ENCODE data around the gene CST2. TPM values are rescaled to one million over a fixed set of nuclear protein-coding genes. Genes with fewer than 3 reads are reported as not detected.

CST2 gene
- total RNA-seq, 1 experiment from 2014 or later: not detected

GRCh38 chr20:23872065-23872464, 45.5 kb upstream of the CST2 start:
- H3K4me3 Mint-ChIP-seq (ENCODE audit: unreplicated experiment): no peak overlapping the region
- no peak for DNase-seq (ENCODE audit: unreplicated experiment)
- intact Hi-C loops (cut with micrococcal nuclease): no loop called here
- no peaks in the 10 kb centered on the region for H3K4me1 Mint-ChIP-seq (ENCODE audit: insufficient read depth, unreplicated experiment)
- no peaks in the 10 kb centered on the region for H3K27me3 Mint-ChIP-seq (ENCODE audit: insufficient read depth, unreplicated experiment)
- no peaks in the 10 kb centered on the region for H3K36me3 Mint-ChIP-seq (ENCODE audit: insufficient read depth, unreplicated experiment)
- peaks cover 42% of the 10 kb centered on the region for H3K9me3 Mint-ChIP-seq (ENCODE audit: unreplicated experiment)
- ChIA-PET POLR2A (no interaction called here), CTCF (interaction anchor here (0.6 kb wide), 1 partner anchor 1214 kb away, joined by 3 read pairs; no protein-coding TSS in a partner anchor)
- H3K27ac Mint-ChIP-seq (ENCODE audit: low read depth, unreplicated experiment): no peak overlapping the region
- BruUV-seq (replicated peaks): no TSS peak
- no peak for TF ChIP-seq CTCF (IDR thresholded peaks at IDR 0.05; ENCODE audit: unreplicated experiment)

- TF ChIP-seq CTCF (IDR thresholded peaks at IDR 0.05; ENCODE audit: unreplicated experiment): no peak
- H3K9me3 Mint-ChIP-seq (ENCODE audit: unreplicated experiment): peaks cover 46% of the 10 kb centered on the region
- no peak overlapping the region for H3K4me3 Mint-ChIP-seq (ENCODE audit: unreplicated experiment)
- ChIA-PET CTCF (no interaction called here), POLR2A (no interaction called here)
- no peaks in the 10 kb centered on the region for H3K4me1 Mint-ChIP-seq (ENCODE audit: insufficient read depth, unreplicated experiment)
- H3K27ac Mint-ChIP-seq (ENCODE audit: low read depth, unreplicated experiment): no peak overlapping the region
- intact Hi-C loops (cut with micrococcal nuclease): no loop called here
- H3K36me3 Mint-ChIP-seq (ENCODE audit: insufficient read depth, unreplicated experiment): no peaks in the 10 kb centered on the region
- DNase-seq (ENCODE audit: unreplicated experiment): no peak
- no TSS peak for BruUV-seq (replicated peaks)
- no peaks in the 10 kb centered on the region for H3K27me3 Mint-ChIP-seq (ENCODE audit: insufficient read depth, unreplicated experiment)
Measured at GRCh38 chr20:23870461-23870860, 43.9 kb upstream of the CST2 start.

- no peak for TF ChIP-seq CTCF (IDR thresholded peaks at IDR 0.05; ENCODE audit: unreplicated experiment)
- BruUV-seq (replicated peaks): no TSS peak
- H3K4me3 Mint-ChIP-seq (ENCODE audit: unreplicated experiment): no peak overlapping the region
- no peaks in the 10 kb centered on the region for H3K27me3 Mint-ChIP-seq (ENCODE audit: insufficient read depth, unreplicated experiment)
- POLR2A ChIA-PET: no interaction called here
- no peaks in the 10 kb centered on the region for H3K36me3 Mint-ChIP-seq (ENCODE audit: insufficient read depth, unreplicated experiment)
- no peak for DNase-seq (ENCODE audit: unreplicated experiment)
- intact Hi-C loops (cut with micrococcal nuclease): no loop called here
- H3K4me1 Mint-ChIP-seq (ENCODE audit: insufficient read depth, unreplicated experiment): no peaks in the 10 kb centered on the region
- peaks cover 45% of the 10 kb centered on the region for H3K9me3 Mint-ChIP-seq (ENCODE audit: unreplicated experiment)
- CTCF ChIA-PET: no interaction called here
- H3K27ac Mint-ChIP-seq (ENCODE audit: low read depth, unreplicated experiment): no peak overlapping the region
Measured at GRCh38 chr20:23869520-23869919, 43.0 kb upstream of the CST2 start.

- DNase-seq (ENCODE audit: unreplicated experiment): no peak
- BruUV-seq (replicated peaks): no TSS peak
- Mint-ChIP-seq H3K36me3 (ENCODE audit: insufficient read depth, unreplicated experiment) (no peaks in the 10 kb centered on the region), H3K27me3 (ENCODE audit: insufficient read depth, unreplicated experiment) (no peaks in the 10 kb centered on the region), H3K4me3 (ENCODE audit: unreplicated experiment) (no peak overlapping the region), H3K9me3 (ENCODE audit: unreplicated experiment) (peaks cover 45% of the 10 kb centered on the region), H3K27ac (ENCODE audit: low read depth, unreplicated experiment) (no peak overlapping the region), H3K4me1 (ENCODE audit: insufficient read depth, unreplicated experiment) (no peaks in the 10 kb centered on the region)
- intact Hi-C loops (cut with micrococcal nuclease): no loop called here
- CTCF ChIA-PET: interaction anchor here (0.7 kb wide), 1 partner anchor 846 kb away, joined by 3 read pairs; no protein-coding TSS in a partner anchor
- no peak for TF ChIP-seq CTCF (IDR thresholded peaks at IDR 0.05; ENCODE audit: unreplicated experiment)
- POLR2A ChIA-PET: no interaction called here
Measured at GRCh38 chr20:23868321-23868720, 41.8 kb upstream of the CST2 start.
